IMR-90 (cell line): ENCODE results near the gene COX7A2L. TPM values are rescaled to one million over a fixed set of nuclear protein-coding genes. Genes with fewer than 3 reads are reported as not detected.

Experiments used
- ATAC-seq: fragments of 200-7000 bp; cut with Tn5 transposase; 2 replicates; pipeline ENCODE4 v1.9.1; 2020; ENCODE audit warnings: low read depth, mild to moderate bottlenecking, moderate library complexity
- BruUV-seq: library from RNA; stranded (reverse); fragments of 400-500 nt; replicated peaks from 2 replicates; lab custom pipeline; 2021; lab: Mats Ljungman, UMichigan
- CTCF ChIA-PET: fragments of 300-600 bp; formaldehyde crosslinking; extraction: SDS; loops from one replicate; lab custom pipeline; 2021; ENCODE audit warnings: antibody characterized with exemption; lab: Yijun Ruan, JAX
- POLR2A ChIA-PET: fragments of 300-600 bp; sonication (Branson Sonifier 250); formaldehyde crosslinking; loops from one replicate; lab custom pipeline; 2022; ENCODE audit warnings: antibody characterized with exemption; ENCODE audit not compliant: unreplicated experiment; lab: Charles Lee
- DNase-seq: peaks from one replicate; pipeline ENCODE4 v3.0.0; 2013
- H2AFZ ChIP-seq: replicated peaks from 2 replicates; pipeline ENCODE3; 2013; ENCODE audit warnings: low read length, mild to moderate bottlenecking; ENCODE audit not compliant: poor library complexity
- H2AK5ac ChIP-seq: 2 replicates; pipeline ENCODE4 v1.6.1; 2013; ENCODE audit warnings: low read depth, low read length, inconsistent platforms
- H2AK9ac ChIP-seq: replicated peaks from 2 replicates; pipeline ENCODE3; 2013; ENCODE audit warnings: mild to moderate bottlenecking, low read depth, low read length, moderate library complexity; ENCODE audit not compliant: poor library complexity
- H2BK120ac ChIP-seq: 2 replicates; pipeline ENCODE4 v1.6.1; 2013; ENCODE audit warnings: low read depth, low read length, inconsistent platforms
- H2BK15ac ChIP-seq: 3 replicates; pipeline ENCODE4 v1.6.1; 2013; ENCODE audit warnings: low read depth, low read length, inconsistent platforms
- H2BK20ac ChIP-seq: 2 replicates; pipeline ENCODE4 v1.6.1; 2013; ENCODE audit warnings: low read depth, mild to moderate bottlenecking, inconsistent platforms, low read length, moderate library complexity
- H2BK5ac ChIP-seq: 2 replicates; pipeline ENCODE4 v1.6.1; 2013; ENCODE audit warnings: mild to moderate bottlenecking, low read depth, low read length, inconsistent platforms; ENCODE audit not compliant: poor library complexity, severe bottlenecking
- H3K14ac ChIP-seq: replicated peaks from 2 replicates; pipeline ENCODE4 v1.6.1; 2013; ENCODE audit warnings: low read depth, low read length, inconsistent platforms
- H3K18ac ChIP-seq: 2 replicates; pipeline ENCODE4 v1.6.1; 2013; ENCODE audit warnings: low read depth, low read length, control low read depth
- H3K23ac ChIP-seq: 2 replicates; pipeline ENCODE4 v1.6.1; 2013; ENCODE audit warnings: low read depth, low read length, inconsistent platforms
- H3K27ac ChIP-seq: 2 replicates; pipeline ENCODE4 v1.5.1; 2013; ENCODE audit warnings: mild to moderate bottlenecking, control low read depth, low read length; ENCODE audit not compliant: insufficient read depth
- H3K27me3 ChIP-seq: 2 replicates; pipeline ENCODE4 v1.6.1; 2013; ENCODE audit warnings: low read length; ENCODE audit not compliant: control insufficient read depth, insufficient read depth
- H3K36me3 ChIP-seq: 2 replicates; pipeline ENCODE4 v1.6.1; 2013; ENCODE audit warnings: low read length, mixed read lengths; ENCODE audit not compliant: control insufficient read depth, insufficient read depth
- H3K4ac ChIP-seq: 2 replicates; pipeline ENCODE4 v1.6.1; 2013; ENCODE audit warnings: low read depth, low read length, inconsistent platforms
- H3K4me1 ChIP-seq: 2 replicates; pipeline ENCODE4 v1.6.1; 2013; ENCODE audit warnings: low read length, mixed read lengths; ENCODE audit not compliant: control insufficient read depth, insufficient read depth
- H3K4me2 ChIP-seq: 2 replicates; pipeline ENCODE4 v1.6.1; 2013; ENCODE audit warnings: low read depth, mild to moderate bottlenecking, control low read depth, low read length, moderate library complexity
- H3K4me3 ChIP-seq: 2 replicates; pipeline ENCODE4 v1.5.1; 2013; ENCODE audit warnings: low read depth, mild to moderate bottlenecking, control low read depth, low read length, moderate library complexity; ENCODE audit not compliant: insufficient read depth
- H3K56ac ChIP-seq: 2 replicates; pipeline ENCODE4 v1.6.1; 2013; ENCODE audit warnings: low read length, inconsistent platforms; ENCODE audit not compliant: insufficient read depth; ENCODE audit errors: extremely low read depth
- H3K79me1 ChIP-seq, 2 experiments: 2 replicates each; pipeline ENCODE4 v1.6.1; 2013; ENCODE audit warnings: low read length in 2 of 2, inconsistent platforms in 1 of 2, low read depth in 1 of 2
- H3K9ac ChIP-seq: 2 replicates; pipeline ENCODE4 v1.6.1; 2013; ENCODE audit warnings: low read depth, low read length, control low read depth
- H3K9me1 ChIP-seq: 2 replicates; pipeline ENCODE4 v1.6.1; 2013; ENCODE audit warnings: low read length, inconsistent platforms; ENCODE audit not compliant: insufficient read depth
- H3K9me3 ChIP-seq: 2 replicates; pipeline ENCODE4 v1.6.1; 2013; ENCODE audit warnings: low read length; ENCODE audit not compliant: control insufficient read depth, insufficient read depth
- H4K20me1 ChIP-seq: 2 replicates; pipeline ENCODE4 v1.6.1; 2013; ENCODE audit warnings: low read length, inconsistent platforms; ENCODE audit not compliant: insufficient read depth
- H4K5ac ChIP-seq: 2 replicates; pipeline ENCODE4 v1.6.1; 2013; ENCODE audit warnings: mild to moderate bottlenecking, low read depth, low read length, control low read depth
- H4K8ac ChIP-seq, 2 experiments: 2 replicates each; pipeline ENCODE4 v1.6.1; 2013; ENCODE audit warnings: low read depth in 2 of 2, low read length in 2 of 2, control low read depth in 1 of 2, inconsistent platforms in 1 of 2
- H4K91ac ChIP-seq: 2 replicates; pipeline ENCODE4 v1.6.1; 2013; ENCODE audit warnings: low read depth, low read length, inconsistent platforms; ENCODE audit not compliant: insufficient read depth
- BHLHE40 ChIP-seq: fragments of 150-350 bp; IDR thresholded peaks from 2 replicates; pipeline ENCODE4 v1.6.1; 2016; ENCODE audit warnings: mild to moderate bottlenecking, low read depth, low read length
- CEBPB ChIP-seq: IDR thresholded peaks from 2 replicates; pipeline ENCODE4 v1.6.1; 2012; ENCODE audit warnings: low read depth, low read length, improper control_type of control experiment
- CHD1 ChIP-seq: IDR thresholded peaks from 2 replicates; pipeline ENCODE4 v1.6.1; 2012; ENCODE audit warnings: low read depth, low read length, improper control_type of control experiment
- CTCF ChIP-seq: conservative IDR thresholded peaks from 2 replicates; pipeline ENCODE4 v1.5.1; 2012; ENCODE audit warnings: mild to moderate bottlenecking, low read depth, low read length, improper control_type of control experiment
- ELK1 ChIP-seq: fragments of 150-350 bp; IDR thresholded peaks from 2 replicates; pipeline ENCODE4 v1.6.1; 2016; ENCODE audit warnings: low read depth, mild to moderate bottlenecking, low read length, moderate library complexity, borderline replicate concordance
- FOS ChIP-seq: fragments of 150-350 bp; IDR thresholded peaks from 2 replicates; pipeline ENCODE4 v1.6.1; 2016; ENCODE audit warnings: low read depth, low read length
- MAFK ChIP-seq: IDR thresholded peaks from 2 replicates; pipeline ENCODE4 v1.6.1; 2012; ENCODE audit warnings: low read depth, low read length, improper control_type of control experiment
- MAZ ChIP-seq: IDR thresholded peaks from 2 replicates; pipeline ENCODE4 v1.6.1; 2012; ENCODE audit warnings: low read depth, mild to moderate bottlenecking, low read length, improper control_type of control experiment, moderate library complexity, borderline replicate concordance
- MXI1 ChIP-seq: IDR thresholded peaks from 2 replicates; pipeline ENCODE4 v1.6.1; 2012; ENCODE audit warnings: low read depth, mild to moderate bottlenecking, low read length, moderate library complexity, borderline replicate concordance
- NFE2L2 ChIP-seq: fragments of 150-350 bp; IDR thresholded peaks from 2 replicates; pipeline ENCODE4 v1.6.1; 2016; ENCODE audit warnings: low read depth, mild to moderate bottlenecking, low read length
- RAD21 ChIP-seq: IDR thresholded peaks from 2 replicates; pipeline ENCODE4 v1.6.1; 2012; ENCODE audit warnings: low read length, improper control_type of control experiment
- RCOR1 ChIP-seq: IDR thresholded peaks from 2 replicates; pipeline ENCODE4 v1.6.1; 2012; ENCODE audit warnings: mild to moderate bottlenecking, low read length, improper control_type of control experiment; ENCODE audit not compliant: insufficient replicate concordance
- RFX5 ChIP-seq: IDR thresholded peaks from 2 replicates; pipeline ENCODE4 v1.8.0; 2012; ENCODE audit warnings: low read depth, mild to moderate bottlenecking, low read length, moderate library complexity
- USF2 ChIP-seq: fragments of 150-350 bp; IDR thresholded peaks from 2 replicates; pipeline ENCODE4 v1.6.1; 2017; ENCODE audit warnings: mild to moderate bottlenecking, antibody characterized with exemption, low read length, low read depth
- WGBS, 2 experiments: methylation state at CpG; one replicate each; pipeline versions ENCODE4 v1.1.5 to v1.1.7; 2013; ENCODE audit warnings: missing lambda C conversion rate in 2 of 2; ENCODE audit not compliant: insufficient read length in 1 of 2; ENCODE audit errors: extremely low coverage in 2 of 2; 5-methylcytosine and 5-hydroxymethylcytosine counted together
- dilution Hi-C: fragments of 300-500 bp; cut with HindIII; formaldehyde crosslinking; loops from one replicate; pipeline ENCODE4 v1.14.3; 2018; ENCODE audit warnings: low sequenced_read_pairs; ENCODE audit not compliant: unreplicated experiment
- in situ Hi-C: fragments of 300-500 bp; cut with MboI; formaldehyde crosslinking; loops from 3 replicates; pipeline ENCODE4 v1.14.3; 2019; ENCODE audit warnings: low sequenced_read_pairs, inconsistent platforms, mixed read lengths
- intact Hi-C: fragments of 100-400 bp; cut with micrococcal nuclease; formaldehyde crosslinking; loops from 2 replicates; pipeline ENCODE4 v1.10.0; 2022
- polyA plus RNA-seq, 3 experiments: library from polyadenylated mRNA; depleted of rRNA; stranded (reverse); fragments of >200 nt; gene quantifications; 2 replicates each; pipeline ENCODE4 v1.2.3, GENCODE V29; 2012; ENCODE audit warnings: low replicate concordance in 1 of 3
- total RNA-seq: library from RNA; depleted of rRNA; stranded (reverse); fragments of >200 nt; gene quantifications from 2 replicates; pipeline ENCODE4 v1.2.3, GENCODE V29; 2012

The COX7A2L gene
- total and polyA plus RNA-seq, 2 of the 4 experiments (the other 2 are of a cell fraction): 123 to 132 TPM

- Histone ChIP-seq H3K9me1 (no peaks in the 10 kb centered on the region), H2BK20ac (no peak overlapping the region), H2AFZ (no peak overlapping the region), H3K9ac (no peak overlapping the region), H3K27me3 (peaks cover 29% of the 10 kb centered on the region), H2BK15ac (no peak overlapping the region), H3K4me2 (no peak overlapping the region), H4K8ac (no peak overlapping the region), H3K4me3 (no peak overlapping the region), H2BK5ac (no peak overlapping the region), H3K27ac (no peak overlapping the region), H2AK5ac (no peak overlapping the region), H3K56ac (no peak overlapping the region), H2AK9ac (no peak overlapping the region), H4K91ac (no peak overlapping the region), H2BK120ac (no peak overlapping the region), H3K9me3 (no peaks in the 10 kb centered on the region), H3K14ac (no peak overlapping the region), H3K36me3 (no peaks in the 10 kb centered on the region), H4K20me1 (no peaks in the 10 kb centered on the region), H3K4ac (no peak overlapping the region), H3K18ac (no peak overlapping the region), H3K4me1 (no peaks in the 10 kb centered on the region), H3K23ac (no peak overlapping the region), H4K5ac (no peak overlapping the region), H3K79me1 (no peaks in the 10 kb centered on the region)
- 89% methylated on average over 6 of the region's 11 CpGs; no CpG with 5 or more reads in 1 of the 2 experiments for WGBS, 2 experiments
- POLR2A ChIA-PET: no interaction called here
- in situ Hi-C loops: no loop called here
- ATAC-seq (peak; percentile 42), DNase-seq (no peak)
- CTCF ChIA-PET: no interaction called here
- dilution Hi-C loops: no loop called here
- intact Hi-C loops: loop anchor here (1.0 kb wide), 1 partner anchor 9 kb away; no protein-coding TSS in a partner anchor
- no TSS peak for BruUV-seq
- TF ChIP-seq RCOR1 (no peak), CHD1 (no peak), CEBPB (no peak), MAFK (no peak), CTCF (no peak), NFE2L2 (no peak), USF2 (no peak), MAZ (no peak), FOS (no peak), RFX5 (no peak), MXI1 (no peak), BHLHE40 (no peak), RAD21 (no peak), ELK1 (no peak)
Observed at GRCh38 chr2:42371611-42372473, 10.8 kb upstream of the COX7A2L start.
